Measurements from ENCODE around the gene SMTNL1.

Gene SMTNL1

DNA sequence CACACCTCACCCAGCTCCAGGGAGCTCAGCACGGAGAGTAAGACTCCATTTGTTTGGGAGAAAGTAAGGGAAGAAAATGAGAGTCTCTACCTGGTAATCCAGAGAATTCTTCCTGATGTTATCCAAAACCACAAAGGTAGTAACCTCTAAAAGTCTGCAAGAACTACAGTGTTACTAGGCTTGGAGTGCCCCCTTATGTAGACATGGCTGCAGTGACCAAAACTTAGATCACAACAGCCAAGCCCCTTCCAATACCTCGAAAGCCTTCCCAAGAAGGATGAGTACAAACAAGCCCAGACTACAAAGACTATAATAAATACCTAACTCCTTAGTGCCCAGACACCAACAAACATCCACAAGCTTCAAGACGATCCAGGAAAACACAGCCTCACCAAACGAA is 25.2 kb downstream of the SMTNL1 start:
- TF ChIP-seq, protein P1, sequence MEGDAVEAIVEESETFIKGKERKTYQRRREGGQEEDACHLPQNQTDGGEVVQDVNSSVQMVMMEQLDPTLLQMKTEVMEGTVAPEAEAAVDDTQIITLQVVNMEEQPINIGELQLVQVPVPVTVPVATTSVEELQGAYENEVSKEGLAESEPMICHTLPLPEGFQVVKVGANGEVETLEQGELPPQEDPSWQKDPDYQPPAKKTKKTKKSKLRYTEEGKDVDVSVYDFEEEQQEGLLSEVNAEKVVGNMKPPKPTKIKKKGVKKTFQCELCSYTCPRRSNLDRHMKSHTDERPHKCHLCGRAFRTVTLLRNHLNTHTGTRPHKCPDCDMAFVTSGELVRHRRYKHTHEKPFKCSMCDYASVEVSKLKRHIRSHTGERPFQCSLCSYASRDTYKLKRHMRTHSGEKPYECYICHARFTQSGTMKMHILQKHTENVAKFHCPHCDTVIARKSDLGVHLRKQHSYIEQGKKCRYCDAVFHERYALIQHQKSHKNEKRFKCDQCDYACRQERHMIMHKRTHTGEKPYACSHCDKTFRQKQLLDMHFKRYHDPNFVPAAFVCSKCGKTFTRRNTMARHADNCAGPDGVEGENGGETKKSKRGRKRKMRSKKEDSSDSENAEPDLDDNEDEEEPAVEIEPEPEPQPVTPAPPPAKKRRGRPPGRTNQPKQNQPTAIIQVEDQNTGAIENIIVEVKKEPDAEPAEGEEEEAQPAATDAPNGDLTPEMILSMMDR (conservative IDR thresholded peaks at IDR 0.05), result no peak; the same call in 1 of the 2 replicates
- no peak overlapping the region; the same call in 1 of the 2 replicates for H3K27ac ChIP-seq

DNA sequence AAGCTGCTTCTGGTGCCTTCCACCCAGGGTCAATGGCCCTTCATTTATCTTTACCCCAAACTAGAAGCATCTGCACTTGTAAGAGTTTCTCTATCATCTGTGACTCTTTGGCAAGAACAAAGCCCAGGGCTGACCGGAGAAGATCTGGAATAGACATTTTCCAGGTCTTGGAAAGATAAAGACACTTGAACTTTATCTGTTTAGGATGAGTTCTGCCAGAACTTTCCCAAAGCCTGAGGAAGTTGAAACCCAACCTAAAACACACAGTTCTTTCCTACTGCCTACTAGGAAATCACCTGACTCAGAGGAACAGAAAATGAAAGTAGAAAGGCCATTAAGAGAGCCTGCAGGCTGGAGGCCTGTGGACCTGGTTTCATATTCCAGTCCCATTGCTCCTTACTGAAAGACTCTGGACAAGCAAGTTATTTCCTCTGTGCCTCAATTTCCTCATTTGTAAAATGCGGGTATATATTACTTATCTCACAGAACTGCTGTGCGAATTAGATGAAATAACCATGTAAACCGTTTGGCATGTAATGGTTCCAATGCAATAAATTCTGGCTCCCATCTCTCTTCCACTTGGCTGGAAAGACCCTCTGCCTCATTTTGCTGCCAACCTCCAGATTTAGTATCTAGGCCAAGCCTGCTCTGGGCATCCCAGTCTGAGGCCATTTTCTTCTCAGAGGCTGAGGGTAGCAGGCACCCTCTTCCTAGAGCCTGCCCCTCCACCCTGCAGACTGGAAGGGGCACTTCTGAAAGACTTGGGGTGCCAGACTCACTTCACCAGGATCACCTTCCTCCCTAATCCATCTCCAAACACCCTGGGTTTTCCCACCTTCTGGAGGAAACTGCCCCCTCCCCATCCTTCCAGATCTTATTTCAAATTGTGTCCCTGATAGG is 28.9 kb downstream of the SMTNL1 start:
- H3K27ac ChIP-seq, result peak overlapping the region; percentile 59
- TF ChIP-seq, protein P1 (conservative IDR thresholded peaks at IDR 0.05), result no peak

DNA sequence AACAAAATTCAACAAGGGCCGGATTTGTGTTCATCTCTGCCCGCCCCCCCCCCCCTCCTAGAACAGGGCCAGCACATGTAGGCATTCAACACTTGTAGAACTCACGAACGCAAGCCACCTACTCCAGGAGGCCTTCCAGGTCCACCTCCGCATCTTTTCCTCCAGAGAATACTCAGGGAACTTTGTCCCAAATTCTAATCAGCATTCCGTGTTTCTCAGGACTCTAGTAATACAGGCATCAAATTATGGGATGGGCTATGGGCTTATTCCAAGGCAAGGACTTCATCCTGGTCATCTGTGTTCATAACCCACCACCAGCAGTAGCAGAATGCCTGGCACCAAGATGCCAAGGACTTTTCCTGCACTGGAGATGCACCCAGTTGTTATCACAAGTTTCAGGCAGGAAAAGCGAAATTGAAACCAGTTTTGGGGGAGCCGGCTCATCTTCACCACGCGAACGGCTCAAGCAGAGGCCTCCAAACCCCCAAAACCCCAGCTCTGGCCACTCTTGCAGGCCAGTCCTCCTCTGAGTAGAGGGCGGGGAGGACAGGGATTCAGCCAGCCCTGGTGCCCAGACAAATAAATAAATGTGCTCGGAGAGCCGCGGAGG is 29.6 kb downstream of the SMTNL1 start:
- TF ChIP-seq, protein P1 (conservative IDR thresholded peaks at IDR 0.05), result no peak
- peak overlapping the region; percentile 59; the same call in 1 of the 2 replicates for H3K27ac ChIP-seq

DNA sequence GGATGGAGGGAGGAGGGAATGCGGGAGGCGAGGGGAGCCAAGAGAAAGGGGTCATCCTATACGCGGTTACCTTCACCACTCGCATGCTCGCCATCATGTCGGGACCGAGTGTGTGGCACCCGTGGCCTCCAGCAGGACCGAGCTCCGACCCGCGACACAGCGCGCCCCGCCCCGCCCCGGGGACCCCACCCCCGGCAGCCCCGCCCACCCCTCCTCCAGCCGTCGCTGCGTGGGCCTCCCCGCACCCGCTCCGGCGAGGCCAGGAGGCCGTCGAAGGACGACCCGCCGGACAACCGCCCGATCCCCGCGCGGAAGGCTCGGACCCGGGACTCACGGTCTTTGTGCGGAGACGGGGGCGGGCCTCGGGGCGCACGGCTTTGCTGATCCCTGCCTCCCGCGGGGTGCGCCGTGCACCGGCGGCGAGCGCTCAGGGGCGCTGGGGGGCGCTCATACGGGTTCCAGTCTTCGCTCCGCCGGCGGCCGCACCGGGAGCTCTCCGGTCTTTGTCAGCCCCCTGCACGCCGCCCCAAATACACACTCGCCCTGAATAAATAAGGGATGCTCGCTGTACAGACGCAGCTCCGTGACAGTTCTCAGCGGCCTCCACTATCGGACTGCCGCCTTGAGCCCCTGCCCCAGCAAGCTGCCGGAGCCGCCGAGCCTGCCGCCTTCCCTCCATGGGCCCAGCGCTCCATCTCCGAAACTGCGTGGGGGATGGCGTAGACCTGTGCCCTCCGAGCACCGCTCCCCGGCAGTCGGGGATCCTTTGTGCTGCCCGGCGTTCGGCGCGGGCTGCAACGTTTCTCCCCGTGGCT is 30.3 kb downstream of the SMTNL1 start, which contains the start of gene UBE2L6:
TSS of gene UBE2L6 (minus strand) at position 158 of the 815 bp plus-strand sequence. CDS start at position 97, 61 bp downstream.
- H3K27ac ChIP-seq, result peak within 1 kb of the TSS; percentile 59
- TF ChIP-seq, protein P1 (conservative IDR thresholded peaks at IDR 0.05), result no peak; the same call in 1 of the 2 replicates

DNA sequence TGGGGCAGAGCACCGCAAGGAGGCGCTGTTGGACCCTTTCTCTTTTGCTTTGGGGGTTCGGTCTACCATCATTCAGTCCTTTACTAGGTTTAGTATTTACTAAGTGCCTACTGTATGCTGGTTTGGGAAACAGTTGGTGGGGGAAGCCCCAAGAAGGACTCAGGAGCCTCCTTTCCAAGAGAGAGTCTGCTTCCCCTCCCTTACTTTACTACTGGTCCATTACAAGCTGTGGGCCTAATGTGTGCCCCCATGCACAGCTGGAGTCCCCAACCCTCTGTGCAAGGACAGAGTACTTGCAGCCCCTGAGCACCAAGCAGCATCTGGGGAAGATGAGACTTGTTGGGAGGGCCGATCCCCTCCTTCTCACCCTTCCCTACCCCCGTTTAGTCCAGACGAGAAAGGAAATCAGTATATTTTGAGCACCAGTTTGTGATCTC is 31.0 kb downstream of the SMTNL1 start:
- TF ChIP-seq, protein P1 (conservative IDR thresholded peaks at IDR 0.05), result peak; percentile 96
- H3K27ac ChIP-seq, result peak overlapping the region; percentile 59; the same call in 1 of the 2 replicates

DNA sequence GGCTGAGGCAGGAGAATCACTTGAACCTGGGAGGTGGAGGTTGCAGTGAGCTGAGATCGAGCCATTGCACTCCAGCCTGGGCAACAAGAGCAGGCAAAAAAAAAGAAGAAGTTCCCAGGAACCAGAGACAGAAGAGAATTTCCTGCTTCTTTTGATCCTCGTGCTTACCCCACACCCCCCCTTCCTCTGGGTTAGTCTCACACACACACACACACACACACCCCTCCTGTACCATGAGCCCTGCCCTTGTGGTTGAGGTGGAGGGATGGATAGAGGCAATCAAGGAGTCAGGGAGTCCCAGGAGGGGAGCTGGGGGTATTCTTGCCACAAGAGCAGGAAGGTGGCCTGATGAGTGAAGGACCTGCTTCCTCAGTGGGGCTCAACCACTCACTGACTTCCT is 34.2 kb downstream of the SMTNL1 start:
- TF ChIP-seq, protein P1 (conservative IDR thresholded peaks at IDR 0.05), result no peak
- H3K27ac ChIP-seq, result no peak overlapping the region

All from VCaP (cell line).